ENCODE results near the gene TNP2. TPM values are rescaled to one million over a fixed set of nuclear protein-coding genes. Genes with fewer than 3 reads are reported as not detected.

Gene TNP2
- total RNA-seq, 2 donors from 2014 or later: not detected

DNA sequence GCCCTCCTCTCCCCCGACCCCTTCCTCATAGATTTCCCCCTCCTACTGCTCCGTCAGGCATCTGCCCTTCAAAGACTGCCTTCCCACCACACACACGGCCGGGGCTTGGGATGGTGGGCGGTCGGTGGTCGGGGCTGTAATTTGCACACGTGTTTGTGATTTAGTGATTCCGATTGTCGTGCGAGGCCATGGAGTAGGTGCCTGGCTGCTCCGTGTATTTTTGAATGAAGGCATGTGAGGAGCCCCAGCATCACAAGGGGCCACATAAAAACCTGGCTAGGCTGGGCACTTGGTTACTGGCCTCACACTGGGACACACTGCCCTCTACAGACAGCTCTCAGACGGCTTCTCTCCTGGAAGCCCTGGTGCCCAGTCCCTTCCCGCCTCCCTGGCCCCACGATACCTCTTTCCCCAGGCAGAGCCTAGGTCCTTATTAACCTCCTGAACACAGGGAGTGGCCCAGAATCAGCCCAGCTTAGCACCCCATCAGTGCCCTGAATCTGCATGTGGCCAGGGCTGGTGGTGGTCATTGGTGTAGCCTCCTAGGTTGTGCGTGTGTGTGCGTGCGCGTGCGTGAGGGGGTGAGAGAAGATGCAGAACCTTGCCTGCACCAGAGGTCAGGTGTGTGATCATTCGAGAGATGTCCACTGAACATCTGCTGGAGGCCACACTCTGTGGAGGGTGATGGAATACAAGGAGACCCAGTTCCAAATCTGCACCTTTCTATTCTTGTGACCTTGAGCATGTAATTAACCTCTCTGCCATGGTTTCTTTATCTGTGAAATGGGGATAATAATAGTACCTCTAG, 11.8 kb downstream of the TNP2 start:
- Histone ChIP-seq H3K27me3 (replicated peaks; ENCODE audit: insufficient read depth) (no peaks in the 10 kb centered on the region), H3K9me3 (no peaks in the 10 kb centered on the region), H3K36me3 (no peaks in the 10 kb centered on the region), H3K4me1 (ENCODE audit: control insufficient read depth in 1 of 2, low read depth in 2 of 2) (peaks cover 13 to 54% of the 10 kb centered on the region in 2 donors), H3K27ac (peak overlapping the region; percentile 93 to 95), H3K4me3 (peak overlapping the region; percentile 87)
- TF ChIP-seq, protein P1, sequence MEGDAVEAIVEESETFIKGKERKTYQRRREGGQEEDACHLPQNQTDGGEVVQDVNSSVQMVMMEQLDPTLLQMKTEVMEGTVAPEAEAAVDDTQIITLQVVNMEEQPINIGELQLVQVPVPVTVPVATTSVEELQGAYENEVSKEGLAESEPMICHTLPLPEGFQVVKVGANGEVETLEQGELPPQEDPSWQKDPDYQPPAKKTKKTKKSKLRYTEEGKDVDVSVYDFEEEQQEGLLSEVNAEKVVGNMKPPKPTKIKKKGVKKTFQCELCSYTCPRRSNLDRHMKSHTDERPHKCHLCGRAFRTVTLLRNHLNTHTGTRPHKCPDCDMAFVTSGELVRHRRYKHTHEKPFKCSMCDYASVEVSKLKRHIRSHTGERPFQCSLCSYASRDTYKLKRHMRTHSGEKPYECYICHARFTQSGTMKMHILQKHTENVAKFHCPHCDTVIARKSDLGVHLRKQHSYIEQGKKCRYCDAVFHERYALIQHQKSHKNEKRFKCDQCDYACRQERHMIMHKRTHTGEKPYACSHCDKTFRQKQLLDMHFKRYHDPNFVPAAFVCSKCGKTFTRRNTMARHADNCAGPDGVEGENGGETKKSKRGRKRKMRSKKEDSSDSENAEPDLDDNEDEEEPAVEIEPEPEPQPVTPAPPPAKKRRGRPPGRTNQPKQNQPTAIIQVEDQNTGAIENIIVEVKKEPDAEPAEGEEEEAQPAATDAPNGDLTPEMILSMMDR (IDR thresholded peaks at IDR 0.05): peak; percentile 70
- no peak for DNase-seq (ENCODE audit: low spot score)
- peak; percentile 38 for ATAC-seq (ENCODE audit: insufficient number of reproducible peaks, low FRiP score, low read depth)

DNA sequence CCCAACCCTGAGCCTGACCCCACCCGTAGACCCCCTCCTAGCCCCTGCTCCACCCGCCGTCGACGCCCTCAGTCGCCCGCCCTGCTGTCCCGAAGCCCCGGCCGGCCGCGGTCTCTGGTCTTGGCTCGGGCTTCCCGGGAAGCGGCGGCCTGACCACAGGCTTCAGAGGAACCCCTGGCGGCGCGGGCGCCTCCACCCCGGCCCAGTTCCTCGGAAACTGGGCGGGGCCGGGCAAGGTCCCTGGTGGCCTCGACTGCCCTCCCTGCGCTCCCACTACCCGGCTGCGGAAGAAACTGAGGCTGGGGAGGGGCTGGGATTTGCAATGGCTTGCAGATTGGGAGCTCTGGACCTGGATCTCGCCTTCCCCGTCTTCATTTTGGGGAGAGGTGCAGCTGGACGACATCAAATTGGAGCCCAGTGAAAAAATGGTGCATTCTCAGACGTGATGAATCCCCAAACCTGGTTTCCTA, 12.4 kb downstream of the TNP2 start:
- peaks cover 13 to 55% of the 10 kb centered on the region in 2 donors for H3K4me1 ChIP-seq (ENCODE audit: control insufficient read depth in 1 of 2, low read depth in 2 of 2)
- peak; percentile 3 for ATAC-seq (ENCODE audit: insufficient number of reproducible peaks, low FRiP score, low read depth)
- no peak for DNase-seq (ENCODE audit: low spot score)

DNA sequence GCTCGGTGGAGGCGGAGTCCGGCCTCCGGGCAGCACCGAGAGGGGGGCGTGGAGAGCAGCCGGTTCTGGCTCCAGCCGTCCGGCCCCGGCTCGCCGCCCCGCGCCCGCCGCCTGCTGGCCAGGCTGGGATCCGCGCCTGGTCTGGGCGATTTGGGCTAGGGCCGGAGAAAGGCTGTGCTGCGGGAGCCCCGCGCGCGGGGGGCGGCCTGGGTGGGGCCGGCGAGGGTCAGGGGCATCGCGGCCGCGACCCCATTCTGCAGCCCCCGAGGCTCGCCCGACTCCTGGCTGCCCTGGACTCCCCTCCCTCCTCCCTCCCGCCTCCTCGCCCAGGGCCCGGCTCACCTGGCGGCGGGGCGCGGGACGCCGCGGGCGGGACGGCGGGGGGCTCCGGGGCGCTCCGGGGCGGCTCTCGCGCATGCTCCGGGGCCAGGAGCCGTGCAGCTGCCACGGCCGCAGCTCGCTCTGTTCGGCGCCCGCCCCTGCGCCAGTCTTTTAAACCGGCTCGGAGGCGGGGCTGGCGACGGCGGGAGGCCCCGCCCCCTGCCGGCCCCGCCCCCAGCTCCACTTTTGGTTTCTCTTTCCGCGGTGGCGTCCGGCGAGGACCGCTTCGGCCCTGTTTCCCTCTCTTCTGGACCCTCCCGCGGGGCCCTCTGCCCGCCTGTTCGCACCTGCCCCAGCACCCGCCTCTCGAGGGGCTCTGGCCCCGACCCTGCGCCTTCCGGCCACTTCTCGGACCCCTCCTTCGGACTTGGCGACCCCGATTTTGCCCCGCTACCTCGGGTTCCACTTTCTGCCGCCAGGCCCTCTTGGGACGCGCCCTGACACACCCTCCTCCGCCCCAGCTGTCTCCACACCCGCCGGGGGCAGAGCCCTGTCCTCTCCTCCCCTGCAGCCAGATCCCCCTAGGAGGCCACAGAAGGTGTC, 13.1 kb downstream of the TNP2 start, which contains the start of gene SOCS1:
Gene SOCS1, minus strand, starts transcription at position 468 of the 924 bp plus-strand sequence. CDS start 726 bp downstream, outside the sequence.
- Histone ChIP-seq H3K27me3 (replicated peaks; ENCODE audit: insufficient read depth) (no peaks in the 10 kb centered on the region), H3K4me3 (peak within 1 kb of the TSS; percentile 87), H3K9me3 (no peaks in the 10 kb centered on the region), H3K36me3 (no peaks in the 10 kb centered on the region), H3K4me1 (ENCODE audit: control insufficient read depth in 1 of 2, low read depth in 2 of 2) (peaks cover 13 to 55% of the 10 kb centered on the region in 2 donors), H3K27ac (peak within 1 kb of the TSS; percentile 93 to 95)
- DNase-seq (ENCODE audit: low spot score) (no peak), ATAC-seq (ENCODE audit: insufficient number of reproducible peaks, low FRiP score, low read depth) (peak; percentile 50)
- TF ChIP-seq, protein P1 (IDR thresholded peaks at IDR 0.05): peak; percentile 92

More for the DNA sequence above, 12.4 kb downstream of the TNP2 start:
- Histone ChIP-seq H3K27ac (peak overlapping the region; percentile 93 to 95), H3K9me3 (no peaks in the 10 kb centered on the region), H3K36me3 (no peaks in the 10 kb centered on the region), H3K4me3 (peak overlapping the region; percentile 87), H3K27me3 (replicated peaks; ENCODE audit: insufficient read depth) (no peaks in the 10 kb centered on the region)
- TF ChIP-seq, protein P1 (IDR thresholded peaks at IDR 0.05): no peak

DNA sequence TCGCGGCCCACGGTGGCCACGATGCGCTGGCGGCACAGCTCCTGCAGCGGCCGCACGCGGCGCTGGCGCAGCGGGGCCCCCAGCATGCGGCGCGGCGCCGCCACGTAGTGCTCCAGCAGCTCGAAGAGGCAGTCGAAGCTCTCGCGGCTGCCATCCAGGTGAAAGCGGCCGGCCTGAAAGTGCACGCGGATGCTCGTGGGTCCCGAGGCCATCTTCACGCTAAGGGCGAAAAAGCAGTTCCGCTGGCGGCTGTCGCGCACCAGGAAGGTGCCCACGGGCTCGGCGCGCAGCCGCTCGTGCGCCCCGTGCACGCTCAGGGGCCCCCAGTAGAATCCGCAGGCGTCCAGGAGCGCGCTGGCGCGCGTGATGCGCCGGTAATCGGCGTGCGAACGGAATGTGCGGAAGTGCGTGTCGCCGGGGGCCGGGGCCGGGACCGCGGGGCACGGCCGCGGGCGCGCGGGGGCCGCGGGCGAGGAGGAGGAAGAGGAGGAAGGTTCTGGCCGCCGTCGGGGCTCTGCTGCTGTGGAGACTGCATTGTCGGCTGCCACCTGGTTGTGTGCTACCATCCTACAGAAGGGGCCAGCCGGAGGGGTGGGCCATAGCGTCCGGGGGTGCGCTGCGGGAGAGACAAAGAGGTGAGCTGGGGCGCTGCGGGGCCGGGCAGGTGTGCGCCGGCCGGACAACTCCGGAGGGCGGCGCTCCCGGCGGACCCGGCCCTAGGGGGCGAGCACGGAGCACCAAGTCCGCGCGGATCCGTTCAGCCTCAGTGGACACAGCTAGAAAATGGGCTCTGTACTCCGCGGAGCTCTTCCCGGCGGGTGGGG, 14.0 kb downstream of the TNP2 start:
- Histone ChIP-seq H3K4me3 (peak overlapping the region; percentile 87), H3K9me3 (no peaks in the 10 kb centered on the region), H3K27ac (peak overlapping the region; percentile 37 to 93), H3K4me1 (ENCODE audit: control insufficient read depth in 1 of 2, low read depth in 2 of 2) (peaks cover 13 to 55% of the 10 kb centered on the region in 2 donors), H3K36me3 (no peaks in the 10 kb centered on the region), H3K27me3 (replicated peaks; ENCODE audit: insufficient read depth) (no peaks in the 10 kb centered on the region)
- ATAC-seq (ENCODE audit: insufficient number of reproducible peaks, low FRiP score, low read depth): no peak
- TF ChIP-seq, protein P1 (IDR thresholded peaks at IDR 0.05): peak; percentile 40
- DNase-seq (ENCODE audit: low spot score): no peak

All from thoracic aorta (tissue), 2 donors.